ENCODE results near the gene VPS8. TPM values are rescaled to one million over a fixed set of nuclear protein-coding genes. Genes with fewer than 3 reads are reported as not detected.

The VPS8 gene
- total and polyA plus RNA-seq, 2 of the 13 experiments (the other 11 are each of a cell fraction or from before 2014, with no cell fraction given) = 14.2 to 35.1 TPM

DNA sequence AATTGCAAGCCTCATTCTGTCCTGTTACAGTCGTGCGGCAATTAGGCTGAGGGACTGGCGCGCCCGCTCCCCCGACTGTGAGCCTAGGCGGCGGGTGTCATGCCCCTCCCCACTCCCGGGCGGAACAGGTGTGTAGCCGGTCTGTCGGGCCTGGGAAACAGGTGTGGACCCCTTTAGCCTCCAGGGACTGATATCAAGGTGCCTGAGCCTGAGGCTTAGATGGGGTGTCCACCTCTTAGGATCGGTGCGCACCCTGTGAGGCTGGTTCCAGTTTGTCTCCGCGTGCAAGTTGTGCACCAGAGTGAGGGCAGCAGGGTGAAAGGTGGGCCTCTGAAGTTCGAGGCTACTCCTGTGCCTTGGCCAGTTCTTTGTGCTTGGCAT lies 686 bp downstream of the VPS8 start (continued):
- TF ChIP-seq TBX2 (CRISPR knock-in tag; IDR thresholded peaks at IDR 0.05; ENCODE audit: borderline replicate concordance) (0 out of 2 replicates have a peak, but pooled peaks have one; percentile 7), PAF1 (CRISPR knock-in tag; IDR thresholded peaks at IDR 0.05) (no peak), ZNF256 (CRISPR knock-in tag; conservative IDR thresholded peaks at IDR 0.05) (peak; percentile 62; the same call in 1 of the 2 replicates), TEAD2 (CRISPR knock-in tag; IDR thresholded peaks at IDR 0.05) (0 out of 2 replicates have a peak, but pooled peaks have one; percentile 60)
- TF ChIP-seq, protein P1, sequence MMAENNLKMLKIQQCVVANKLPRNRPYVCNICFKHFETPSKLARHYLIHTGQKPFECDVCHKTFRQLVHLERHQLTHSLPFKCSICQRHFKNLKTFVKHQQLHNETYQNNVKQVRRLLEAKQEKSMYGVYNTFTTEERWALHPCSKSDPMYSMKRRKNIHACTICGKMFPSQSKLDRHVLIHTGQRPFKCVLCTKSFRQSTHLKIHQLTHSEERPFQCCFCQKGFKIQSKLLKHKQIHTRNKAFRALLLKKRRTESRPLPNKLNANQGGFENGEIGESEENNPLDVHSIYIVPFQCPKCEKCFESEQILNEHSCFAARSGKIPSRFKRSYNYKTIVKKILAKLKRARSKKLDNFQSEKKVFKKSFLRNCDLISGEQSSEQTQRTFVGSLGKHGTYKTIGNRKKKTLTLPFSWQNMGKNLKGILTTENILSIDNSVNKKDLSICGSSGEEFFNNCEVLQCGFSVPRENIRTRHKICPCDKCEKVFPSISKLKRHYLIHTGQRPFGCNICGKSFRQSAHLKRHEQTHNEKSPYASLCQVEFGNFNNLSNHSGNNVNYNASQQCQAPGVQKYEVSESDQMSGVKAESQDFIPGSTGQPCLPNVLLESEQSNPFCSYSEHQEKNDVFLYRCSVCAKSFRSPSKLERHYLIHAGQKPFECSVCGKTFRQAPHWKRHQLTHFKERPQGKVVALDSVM (CRISPR knock-in tag; IDR thresholded peaks at IDR 0.05) = peak; percentile 26; the same call in 1 of the 2 replicates
- TF ChIP-seq, protein P2, sequence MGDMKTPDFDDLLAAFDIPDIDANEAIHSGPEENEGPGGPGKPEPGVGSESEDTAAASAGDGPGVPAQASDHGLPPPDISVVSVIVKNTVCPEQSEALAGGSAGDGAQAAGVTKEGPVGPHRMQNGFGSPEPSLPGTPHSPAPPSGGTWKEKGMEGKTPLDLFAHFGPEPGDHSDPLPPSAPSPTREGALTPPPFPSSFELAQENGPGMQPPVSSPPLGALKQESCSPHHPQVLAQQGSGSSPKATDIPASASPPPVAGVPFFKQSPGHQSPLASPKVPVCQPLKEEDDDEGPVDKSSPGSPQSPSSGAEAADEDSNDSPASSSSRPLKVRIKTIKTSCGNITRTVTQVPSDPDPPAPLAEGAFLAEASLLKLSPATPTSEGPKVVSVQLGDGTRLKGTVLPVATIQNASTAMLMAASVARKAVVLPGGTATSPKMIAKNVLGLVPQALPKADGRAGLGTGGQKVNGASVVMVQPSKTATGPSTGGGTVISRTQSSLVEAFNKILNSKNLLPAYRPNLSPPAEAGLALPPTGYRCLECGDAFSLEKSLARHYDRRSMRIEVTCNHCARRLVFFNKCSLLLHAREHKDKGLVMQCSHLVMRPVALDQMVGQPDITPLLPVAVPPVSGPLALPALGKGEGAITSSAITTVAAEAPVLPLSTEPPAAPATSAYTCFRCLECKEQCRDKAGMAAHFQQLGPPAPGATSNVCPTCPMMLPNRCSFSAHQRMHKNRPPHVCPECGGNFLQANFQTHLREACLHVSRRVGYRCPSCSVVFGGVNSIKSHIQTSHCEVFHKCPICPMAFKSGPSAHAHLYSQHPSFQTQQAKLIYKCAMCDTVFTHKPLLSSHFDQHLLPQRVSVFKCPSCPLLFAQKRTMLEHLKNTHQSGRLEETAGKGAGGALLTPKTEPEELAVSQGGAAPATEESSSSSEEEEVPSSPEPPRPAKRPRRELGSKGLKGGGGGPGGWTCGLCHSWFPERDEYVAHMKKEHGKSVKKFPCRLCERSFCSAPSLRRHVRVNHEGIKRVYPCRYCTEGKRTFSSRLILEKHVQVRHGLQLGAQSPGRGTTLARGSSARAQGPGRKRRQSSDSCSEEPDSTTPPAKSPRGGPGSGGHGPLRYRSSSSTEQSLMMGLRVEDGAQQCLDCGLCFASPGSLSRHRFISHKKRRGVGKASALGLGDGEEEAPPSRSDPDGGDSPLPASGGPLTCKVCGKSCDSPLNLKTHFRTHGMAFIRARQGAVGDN (CRISPR knock-in tag; IDR thresholded peaks at IDR 0.05) = peak; percentile 71
- TF ChIP-seq, protein P3, sequence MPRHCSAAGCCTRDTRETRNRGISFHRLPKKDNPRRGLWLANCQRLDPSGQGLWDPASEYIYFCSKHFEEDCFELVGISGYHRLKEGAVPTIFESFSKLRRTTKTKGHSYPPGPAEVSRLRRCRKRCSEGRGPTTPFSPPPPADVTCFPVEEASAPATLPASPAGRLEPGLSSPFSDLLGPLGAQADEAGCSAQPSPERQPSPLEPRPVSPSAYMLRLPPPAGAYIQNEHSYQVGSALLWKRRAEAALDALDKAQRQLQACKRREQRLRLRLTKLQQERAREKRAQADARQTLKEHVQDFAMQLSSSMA (CRISPR knock-in tag; IDR thresholded peaks at IDR 0.05) = 0 out of 2 replicates have a peak, but pooled peaks have one; percentile 11
- TF ChIP-seq, protein P4, sequence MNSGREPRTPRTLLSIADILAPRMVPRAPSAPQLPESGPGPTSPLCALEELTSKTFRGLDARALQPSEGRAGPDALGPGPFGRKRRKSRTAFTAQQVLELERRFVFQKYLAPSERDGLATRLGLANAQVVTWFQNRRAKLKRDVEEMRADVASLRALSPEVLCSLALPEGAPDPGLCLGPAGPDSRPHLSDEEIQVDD (CRISPR knock-in tag; IDR thresholded peaks at IDR 0.05; ENCODE audit: borderline replicate concordance) = 0 out of 2 replicates have a peak, but pooled peaks have one; percentile 41
- TF ChIP-seq, protein P5, sequence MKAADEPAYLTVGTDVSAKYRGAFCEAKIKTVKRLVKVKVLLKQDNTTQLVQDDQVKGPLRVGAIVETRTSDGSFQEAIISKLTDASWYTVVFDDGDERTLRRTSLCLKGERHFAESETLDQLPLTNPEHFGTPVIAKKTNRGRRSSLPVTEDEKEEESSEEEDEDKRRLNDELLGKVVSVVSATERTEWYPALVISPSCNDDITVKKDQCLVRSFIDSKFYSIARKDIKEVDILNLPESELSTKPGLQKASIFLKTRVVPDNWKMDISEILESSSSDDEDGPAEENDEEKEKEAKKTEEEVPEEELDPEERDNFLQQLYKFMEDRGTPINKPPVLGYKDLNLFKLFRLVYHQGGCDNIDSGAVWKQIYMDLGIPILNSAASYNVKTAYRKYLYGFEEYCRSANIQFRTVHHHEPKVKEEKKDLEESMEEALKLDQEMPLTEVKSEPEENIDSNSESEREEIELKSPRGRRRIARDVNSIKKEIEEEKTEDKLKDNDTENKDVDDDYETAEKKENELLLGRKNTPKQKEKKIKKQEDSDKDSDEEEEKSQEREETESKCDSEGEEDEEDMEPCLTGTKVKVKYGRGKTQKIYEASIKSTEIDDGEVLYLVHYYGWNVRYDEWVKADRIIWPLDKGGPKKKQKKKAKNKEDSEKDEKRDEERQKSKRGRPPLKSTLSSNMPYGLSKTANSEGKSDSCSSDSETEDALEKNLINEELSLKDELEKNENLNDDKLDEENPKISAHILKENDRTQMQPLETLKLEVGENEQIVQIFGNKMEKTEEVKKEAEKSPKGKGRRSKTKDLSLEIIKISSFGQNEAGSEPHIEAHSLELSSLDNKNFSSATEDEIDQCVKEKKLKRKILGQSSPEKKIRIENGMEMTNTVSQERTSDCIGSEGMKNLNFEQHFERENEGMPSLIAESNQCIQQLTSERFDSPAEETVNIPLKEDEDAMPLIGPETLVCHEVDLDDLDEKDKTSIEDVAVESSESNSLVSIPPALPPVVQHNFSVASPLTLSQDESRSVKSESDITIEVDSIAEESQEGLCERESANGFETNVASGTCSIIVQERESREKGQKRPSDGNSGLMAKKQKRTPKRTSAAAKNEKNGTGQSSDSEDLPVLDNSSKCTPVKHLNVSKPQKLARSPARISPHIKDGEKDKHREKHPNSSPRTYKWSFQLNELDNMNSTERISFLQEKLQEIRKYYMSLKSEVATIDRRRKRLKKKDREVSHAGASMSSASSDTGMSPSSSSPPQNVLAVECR (CRISPR knock-in tag; IDR thresholded peaks at IDR 0.05; ENCODE audit: borderline replicate concordance) = peak; percentile 1; the same call in 1 of the 2 replicates
- TF ChIP-seq, protein P6, sequence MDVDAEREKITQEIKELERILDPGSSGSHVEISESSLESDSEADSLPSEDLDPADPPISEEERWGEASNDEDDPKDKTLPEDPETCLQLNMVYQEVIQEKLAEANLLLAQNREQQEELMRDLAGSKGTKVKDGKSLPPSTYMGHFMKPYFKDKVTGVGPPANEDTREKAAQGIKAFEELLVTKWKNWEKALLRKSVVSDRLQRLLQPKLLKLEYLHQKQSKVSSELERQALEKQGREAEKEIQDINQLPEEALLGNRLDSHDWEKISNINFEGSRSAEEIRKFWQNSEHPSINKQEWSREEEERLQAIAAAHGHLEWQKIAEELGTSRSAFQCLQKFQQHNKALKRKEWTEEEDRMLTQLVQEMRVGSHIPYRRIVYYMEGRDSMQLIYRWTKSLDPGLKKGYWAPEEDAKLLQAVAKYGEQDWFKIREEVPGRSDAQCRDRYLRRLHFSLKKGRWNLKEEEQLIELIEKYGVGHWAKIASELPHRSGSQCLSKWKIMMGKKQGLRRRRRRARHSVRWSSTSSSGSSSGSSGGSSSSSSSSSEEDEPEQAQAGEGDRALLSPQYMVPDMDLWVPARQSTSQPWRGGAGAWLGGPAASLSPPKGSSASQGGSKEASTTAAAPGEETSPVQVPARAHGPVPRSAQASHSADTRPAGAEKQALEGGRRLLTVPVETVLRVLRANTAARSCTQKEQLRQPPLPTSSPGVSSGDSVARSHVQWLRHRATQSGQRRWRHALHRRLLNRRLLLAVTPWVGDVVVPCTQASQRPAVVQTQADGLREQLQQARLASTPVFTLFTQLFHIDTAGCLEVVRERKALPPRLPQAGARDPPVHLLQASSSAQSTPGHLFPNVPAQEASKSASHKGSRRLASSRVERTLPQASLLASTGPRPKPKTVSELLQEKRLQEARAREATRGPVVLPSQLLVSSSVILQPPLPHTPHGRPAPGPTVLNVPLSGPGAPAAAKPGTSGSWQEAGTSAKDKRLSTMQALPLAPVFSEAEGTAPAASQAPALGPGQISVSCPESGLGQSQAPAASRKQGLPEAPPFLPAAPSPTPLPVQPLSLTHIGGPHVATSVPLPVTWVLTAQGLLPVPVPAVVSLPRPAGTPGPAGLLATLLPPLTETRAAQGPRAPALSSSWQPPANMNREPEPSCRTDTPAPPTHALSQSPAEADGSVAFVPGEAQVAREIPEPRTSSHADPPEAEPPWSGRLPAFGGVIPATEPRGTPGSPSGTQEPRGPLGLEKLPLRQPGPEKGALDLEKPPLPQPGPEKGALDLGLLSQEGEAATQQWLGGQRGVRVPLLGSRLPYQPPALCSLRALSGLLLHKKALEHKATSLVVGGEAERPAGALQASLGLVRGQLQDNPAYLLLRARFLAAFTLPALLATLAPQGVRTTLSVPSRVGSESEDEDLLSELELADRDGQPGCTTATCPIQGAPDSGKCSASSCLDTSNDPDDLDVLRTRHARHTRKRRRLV (CRISPR knock-in tag; IDR thresholded peaks at IDR 0.05) = no peak

Measured in HepG2 (cell line).